Thoracic aorta (tissue), 2 donors: ENCODE results near the gene PTPRE. TPM values are rescaled to one million over a fixed set of nuclear protein-coding genes. Genes with fewer than 3 reads are reported as not detected.

Experiments
- ATAC-seq: fragments of 150-250 bp; one replicate; pipeline ENCODE4 v1.8.0; 2017; ENCODE audit warnings: low read depth; ENCODE audit not compliant: insufficient number of reproducible peaks, low FRiP score
- DNase-seq: peaks from one replicate; pipeline ENCODE4 v3.0.0-alpha.2; 2020; ENCODE audit warnings: low spot score
- H3K27ac ChIP-seq, 2 donors: fragments of 200-600 bp; sonication (generic); 1 replicate in 1 of 2; 2 replicates in 1 of 2; pipeline ENCODE4 v1.5.1; 2016; ENCODE audit warnings: mild to moderate bottlenecking in 2 of 2, moderate library complexity in 2 of 2
- H3K27me3 ChIP-seq: fragments of 200-600 bp; sonication (generic); replicated peaks from 2 replicates; pipeline ENCODE4 v1.6.0; 2016; ENCODE audit warnings: mild to moderate bottlenecking; ENCODE audit not compliant: insufficient read depth
- H3K36me3 ChIP-seq: fragments of 200-600 bp; sonication (generic); one replicate; pipeline ENCODE4 v1.5.1; 2016
- H3K4me1 ChIP-seq, 2 donors: fragments of 200-600 bp; sonication (generic); 1 replicate in 1 of 2; 2 replicates in 1 of 2; pipeline versions ENCODE4 v1.5.1 to v1.6.0; 2016; ENCODE audit warnings: low read depth in 2 of 2, mild to moderate bottlenecking in 1 of 2; ENCODE audit not compliant: control insufficient read depth in 1 of 2
- H3K4me3 ChIP-seq: fragments of 200-600 bp; sonication (generic); 2 replicates; pipeline ENCODE4 v1.5.1; 2016; ENCODE audit warnings: mild to moderate bottlenecking
- H3K9me3 ChIP-seq: fragments of 200-600 bp; sonication (generic); 2 replicates; pipeline ENCODE4 v1.5.1; 2016
- CTCF ChIP-seq: fragments of 200-600 bp; sonication (generic); IDR thresholded peaks from one replicate; pipeline ENCODE4 v1.5.1; 2019; ENCODE audit warnings: antibody characterized with exemption
- total RNA-seq, 2 donors: library from RNA; depleted of rRNA; stranded (reverse); fragments of >200 nt; gene quantifications; one replicate each; pipeline versions ENCODE4 v1.1.0 to v1.2.3, GENCODE V29; 2016

The PTPRE gene
- total RNA-seq, 2 donors from 2014 or later = 41.9 to 45.1 TPM

GRCh38 chr10:127894146-127894545 lies 12.8 kb upstream of the PTPRE start:
- TF ChIP-seq CTCF = no peak
- no peaks in the 10 kb centered on the region for H3K27me3 ChIP-seq

GRCh38 chr10:127896590-127896989 lies 10.3 kb upstream of the PTPRE start:
- H3K4me1 ChIP-seq = no peaks in the 10 kb centered on the region
- no peaks in the 10 kb centered on the region for H3K9me3 ChIP-seq
- H3K27ac ChIP-seq = no peak overlapping the region
- TF ChIP-seq CTCF = no peak
- DNase-seq (no peak), ATAC-seq (no peak)
- no peaks in the 10 kb centered on the region for H3K36me3 ChIP-seq
- no peak overlapping the region for H3K4me3 ChIP-seq
- no peaks in the 10 kb centered on the region for H3K27me3 ChIP-seq

More at GRCh38 chr10:127894146-127894545, 12.8 kb upstream of the PTPRE start:
- H3K4me1 ChIP-seq = peaks cover 6 to 9% of the 10 kb centered on the region in 2 donors
- DNase-seq = no peak
- no peaks in the 10 kb centered on the region for H3K36me3 ChIP-seq
- no peak overlapping the region for H3K27ac ChIP-seq
- no peak for ATAC-seq
- no peaks in the 10 kb centered on the region for H3K9me3 ChIP-seq
- no peak overlapping the region for H3K4me3 ChIP-seq

GRCh38 chr10:127897177-127897576 lies 9.7 kb upstream of the PTPRE start:
- H3K4me3 ChIP-seq = no peak overlapping the region
- DNase-seq = no peak
- no peak overlapping the region for H3K27ac ChIP-seq
- no peaks in the 10 kb centered on the region for H3K9me3 ChIP-seq
- no peak for TF ChIP-seq CTCF
- ATAC-seq = no peak
- no peaks in the 10 kb centered on the region for H3K36me3 ChIP-seq
- no peaks in the 10 kb centered on the region for H3K27me3 ChIP-seq
- no peaks in the 10 kb centered on the region for H3K4me1 ChIP-seq

- no peak for TF ChIP-seq CTCF
- DNase-seq (no peak), ATAC-seq (no peak)
- no peaks in the 10 kb centered on the region for H3K9me3 ChIP-seq
- H3K27ac ChIP-seq = no peak overlapping the region
- H3K36me3 ChIP-seq = no peaks in the 10 kb centered on the region
- H3K4me3 ChIP-seq = no peak overlapping the region
- no peaks in the 10 kb centered on the region for H3K27me3 ChIP-seq
- no peaks in the 10 kb centered on the region for H3K4me1 ChIP-seq
Observed at GRCh38 chr10:127899766-127900387, 7.0 kb upstream of the PTPRE start.

- H3K9me3 ChIP-seq = no peaks in the 10 kb centered on the region
- peaks cover 3 to 13% of the 10 kb centered on the region in 2 donors for H3K4me1 ChIP-seq
- ATAC-seq (no peak), DNase-seq (no peak)
- H3K27ac ChIP-seq = no peak overlapping the region
- H3K27me3 ChIP-seq = no peaks in the 10 kb centered on the region
- H3K4me3 ChIP-seq = no peak overlapping the region
- TF ChIP-seq CTCF = no peak
- H3K36me3 ChIP-seq = no peaks in the 10 kb centered on the region
Observed at GRCh38 chr10:127903789-127904188, 3.1 kb upstream of the PTPRE start.
